Activated B cell treated with CpG ODN at 0.5 μM for 24 hours (primary cell): ENCODE results near the gene COPS4. TPM values are rescaled to one million over a fixed set of nuclear protein-coding genes. Genes with fewer than 3 reads are reported as not detected.

Experiments
- ATAC-seq: fragments of 200-7000 bp; cut with Tn5 transposase; one replicate; pipeline ENCODE4 v1.10.0; 2021; ENCODE audit warnings: low read depth, mild to moderate bottlenecking, moderate library complexity
- CTCF ChIA-PET: fragments of 350-600 bp; sonication (Branson Sonifier 250); formaldehyde crosslinking; loops from one replicate; lab custom pipeline; 2021; ENCODE audit warnings: antibody characterized with exemption; lab: Charles Lee
- POLR2A ChIA-PET: fragments of 350-600 bp; sonication (Branson Sonifier 250); formaldehyde crosslinking; loops from one replicate; lab custom pipeline; 2021; ENCODE audit warnings: antibody characterized with exemption; lab: Charles Lee
- DNase-seq: peaks from one replicate; pipeline ENCODE4 v3.0.0; 2022
- H3K27ac Mint-ChIP-seq: one replicate; pipeline ENCODE4 v1.8.0; 2020; ENCODE audit warnings: mixed read lengths
- H3K27me3 Mint-ChIP-seq: one replicate; pipeline ENCODE4 v1.8.0; 2021; ENCODE audit warnings: mixed read lengths
- H3K36me3 Mint-ChIP-seq: one replicate; pipeline ENCODE4 v1.8.0; 2021; ENCODE audit warnings: low read depth, mixed read lengths
- H3K4me1 Mint-ChIP-seq: one replicate; pipeline ENCODE4 v1.8.0; 2021; ENCODE audit warnings: mixed read lengths
- H3K4me3 Mint-ChIP-seq: one replicate; pipeline ENCODE4 v1.8.0; 2020; ENCODE audit warnings: mild to moderate bottlenecking, mixed read lengths
- H3K9me3 Mint-ChIP-seq: one replicate; pipeline ENCODE4 v1.8.0; 2020; ENCODE audit warnings: mixed read lengths
- CTCF ChIP-seq: fragments of 200-600 bp; IDR thresholded peaks from one replicate; pipeline ENCODE4 v1.8.0; 2022; ENCODE audit warnings: antibody characterized with exemption, mild to moderate bottlenecking
- intact Hi-C: fragments of 100-400 bp; cut with micrococcal nuclease; formaldehyde crosslinking; loops from one replicate; pipeline ENCODE4 v1.15.1; 2024
- total RNA-seq: library from RNA; stranded (reverse); gene quantifications from 2 replicates; pipeline ENCODE4 v1.2.3, GENCODE V29; 2022

COPS4 gene
- total RNA-seq, 1 donor from 2014 or later = 36.7 TPM

GRCh38 chr4:83115656-83116285 is 80.8 kb downstream of the COPS4 start:
- H3K27ac Mint-ChIP-seq = peak overlapping the region; percentile 99
- H3K9me3 Mint-ChIP-seq = no peaks in the 10 kb centered on the region
- POLR2A ChIA-PET = interaction anchor here (1.0 to 6.1 kb wide), 3 partner anchors 9 to 135 kb away, joined by 3 to 63 read pairs (median 13); no protein-coding TSS in a partner anchor
- ATAC-seq (no peak), DNase-seq (no peak)
- intact Hi-C loops = loop anchor here (2.0 to 10.0 kb wide), 2 partner anchors 23 to 1621 kb away; no protein-coding TSS in a partner anchor
- peak overlapping the region; percentile 93 for H3K4me3 Mint-ChIP-seq
- H3K27me3 Mint-ChIP-seq = no peaks in the 10 kb centered on the region
- H3K36me3 Mint-ChIP-seq = peaks cover 13% of the 10 kb centered on the region
- CTCF ChIA-PET = interaction anchor here (0.6 to 1.6 kb wide), 4 partner anchors 41 to 168 kb away, joined by 3 to 5 read pairs (median 3); no protein-coding TSS in a partner anchor
- no peak for TF ChIP-seq CTCF
- H3K4me1 Mint-ChIP-seq = peaks cover 44% of the 10 kb centered on the region

GRCh38 chr4:83118869-83119268 is 83.9 kb downstream of the COPS4 start:
- Mint-ChIP-seq H3K9me3 (no peaks in the 10 kb centered on the region), H3K36me3 (peaks cover 3% of the 10 kb centered on the region), H3K4me3 (no peak overlapping the region), H3K27me3 (no peaks in the 10 kb centered on the region), H3K27ac (no peak overlapping the region), H3K4me1 (peaks cover 32% of the 10 kb centered on the region)
- no peak for DNase-seq
- ATAC-seq = no peak
- intact Hi-C loops = loop anchor here (10.0 kb wide), 1 partner anchor 1624 kb away; no protein-coding TSS in a partner anchor
- CTCF ChIA-PET = interaction anchor here (1.0 kb wide), 1 partner anchor 9 kb away, joined by 3 read pairs; no protein-coding TSS in a partner anchor
- no peak for TF ChIP-seq CTCF
- POLR2A ChIA-PET = interaction anchor here (0.7 to 1.0 kb wide), 3 partner anchors 27 to 138 kb away, joined by 3 to 7 read pairs (median 4); no protein-coding TSS in a partner anchor

GRCh38 chr4:83121246-83121645 is 86.3 kb downstream of the COPS4 start:
- no peak for TF ChIP-seq CTCF
- no peaks in the 10 kb centered on the region for H3K27me3 Mint-ChIP-seq
- no peaks in the 10 kb centered on the region for H3K9me3 Mint-ChIP-seq
- DNase-seq = no peak
- peaks cover 33% of the 10 kb centered on the region for H3K4me1 Mint-ChIP-seq
- ChIA-PET POLR2A (interaction anchor here (1.1 kb wide), 1 partner anchor 9 kb away, joined by 4 read pairs; no protein-coding TSS in a partner anchor), CTCF (interaction anchor here (0.5 kb wide), 1 partner anchor 47 kb away, joined by 3 read pairs; no protein-coding TSS in a partner anchor)
- intact Hi-C loops = no loop called here
- no peak for ATAC-seq
- H3K4me3 Mint-ChIP-seq = no peak overlapping the region
- no peaks in the 10 kb centered on the region for H3K36me3 Mint-ChIP-seq
- no peak overlapping the region for H3K27ac Mint-ChIP-seq

- intact Hi-C loops = loop anchor here (1.0 to 2.0 kb wide), 3 partner anchors 8 to 15 kb away; partner anchors contain the start of gene PLAC8
- Mint-ChIP-seq H3K9me3 (no peaks in the 10 kb centered on the region), H3K4me3 (peak overlapping the region; percentile 56), H3K27ac (peak overlapping the region; percentile 81), H3K4me1 (peaks cover 47% of the 10 kb centered on the region), H3K36me3 (no peaks in the 10 kb centered on the region), H3K27me3 (no peaks in the 10 kb centered on the region)
- TF ChIP-seq CTCF = no peak
- DNase-seq (no peak), ATAC-seq (peak; percentile 93)
- POLR2A ChIA-PET = interaction anchor here (0.5 to 4.3 kb wide), 8 partner anchors 12 to 94 kb away, joined by 3 to 63 read pairs (median 5); partner anchors contain the start of genes COPS4 and PLAC8
- CTCF ChIA-PET = interaction anchor here (0.9 to 1.6 kb wide), 6 partner anchors 10 to 50 kb away, joined by 4 to 7 read pairs (median 6); partner anchors contain the start of gene PLAC8
These were observed 89.3 kb downstream of the COPS4 start for GRCh38 chr4:83124111-83124780.

Other genes starting within 250 kb of the COPS4 start
- gene SCD5, start 236.4 kb upstream of the COPS4 start, total RNA-seq = not detected in 2 replicates
- gene SEC31A, start 144.0 kb upstream of the COPS4 start, total RNA-seq = 154 and 172 TPM in 2 replicates
- 2.1 and 3.1 TPM in 2 replicates for gene THAP9, start 134.4 kb upstream of the COPS4 start, total RNA-seq
- 10.4 and 12.1 TPM in 2 replicates for gene LIN54, start 24.4 kb upstream of the COPS4 start, total RNA-seq
- gene PLAC8, start 79.5 kb downstream of the COPS4 start, total RNA-seq = 142 and 153 TPM in 2 replicates
- 15.2 and 18.8 TPM in 2 replicates for gene COQ2, start 249.6 kb downstream of the COPS4 start, total RNA-seq